HCT116 (cell line): Measurements from ENCODE around the gene CCNK. TPM values are rescaled to one million over a fixed set of nuclear protein-coding genes. Genes with fewer than 3 reads are reported as not detected.

Experiments
- ATAC-seq: fragments of 200-7000 bp; cut with Tn5 transposase; 2 replicates; pipeline ENCODE4 v1.9.1; 2020; ENCODE audit warnings: mild to moderate bottlenecking, moderate library complexity
- BruUV-seq: library from RNA; stranded (reverse); fragments of 400-500 nt; replicated peaks from 2 replicates; lab custom pipeline; 2021; lab: Mats Ljungman, UMichigan
- CTCF ChIA-PET: fragments of 300-600 bp; sonication (Branson Sonifier 250); formaldehyde crosslinking; loops from one replicate; lab custom pipeline; 2021; ENCODE audit warnings: antibody characterized with exemption; lab: Charles Lee
- POLR2A ChIA-PET: fragments of 300-600, 350-600 bp; sonication (Branson Sonifier 250); formaldehyde crosslinking; loops from one replicate; lab custom pipeline; 2021; ENCODE audit warnings: antibody characterized with exemption; lab: Charles Lee
- RAD21 ChIA-PET, 2 experiments: fragments of 300-600 bp; sonication (Branson Sonifier 250); formaldehyde crosslinking; loops; one replicate each; lab custom pipeline; 2023; ENCODE audit warnings: low total read pairs in 2 of 2; ENCODE audit not compliant: uncharacterized antibody in 2 of 2, unreplicated experiment in 2 of 2, low non-redundant PET in 1 of 2; lab: Charles Lee
- DNase-seq: peaks from one replicate; pipeline ENCODE4 v3.0.0-alpha.2; 2010; ENCODE audit warnings: low read depth, low spot score
- H2AFZ ChIP-seq: fragments of 200-600 bp; shearing (Covaris generic), sonication (generic); 2 replicates; pipeline ENCODE4 v1.6.1; 2017; ENCODE audit warnings: low read depth, mixed run types, mixed read lengths, antibody characterized with exemption, low read length; ENCODE audit not compliant: poor library complexity, severe bottlenecking
- H3K27ac ChIP-seq: 2 replicates; pipeline ENCODE4 v1.5.1; 2012; ENCODE audit warnings: low read depth, low read length
- H3K27me3 ChIP-seq: fragments of 200-600 bp; sonication (generic); 2 replicates; pipeline ENCODE4 v1.6.1; 2016; ENCODE audit warnings: mixed run types, low read length, mixed read lengths; ENCODE audit not compliant: insufficient read depth
- H3K36me3 ChIP-seq, 2 experiments: fragments of 200-500 bp in 1 of 2; fragments of 200-600 bp in 1 of 2; sonication (Bioruptor generic) in 1 of 2; sonication (generic) in 1 of 2; 2 replicates each; pipeline versions ENCODE4 v1.5.1 to v1.6.1; 2014 to 2016; ENCODE audit warnings: low read length in 2 of 2, inconsistent platforms in 1 of 2, mixed read lengths in 1 of 2, mixed run types in 1 of 2; ENCODE audit not compliant: insufficient read depth in 2 of 2, control insufficient read depth in 1 of 2
- H3K4me1 ChIP-seq, 2 experiments: fragments of 200-600 bp in 1 of 2; sonication (generic) in 1 of 2; 2 replicates each; pipeline versions ENCODE4 v1.5.1 to v1.6.1; 2012 to 2017; ENCODE audit warnings: low read length in 2 of 2, inconsistent platforms in 1 of 2, mild to moderate bottlenecking in 1 of 2, mixed read lengths in 1 of 2, mixed run types in 1 of 2, moderate library complexity in 1 of 2; ENCODE audit not compliant: insufficient read depth in 2 of 2, control insufficient read depth in 1 of 2
- H3K4me2 ChIP-seq: fragments of 200-600 bp; sonication (generic); 2 replicates; pipeline ENCODE4 v1.6.1; 2017; ENCODE audit warnings: mixed run types, low read length, mixed read lengths
- H3K4me3 ChIP-seq, 2 experiments: fragments of 200-600 bp in 1 of 2; sonication (generic) in 1 of 2; replicated peaks in 1 of 2; 2 replicates each; pipeline ENCODE4 v1.5.1; 2011 to 2016; ENCODE audit warnings: low read length in 2 of 2, control low read depth in 1 of 2, low read depth in 1 of 2, mild to moderate bottlenecking in 1 of 2, mixed read lengths in 1 of 2, mixed run types in 1 of 2
- H3K79me2 ChIP-seq: fragments of 200-600 bp; sonication (generic); 2 replicates; pipeline ENCODE4 v1.6.1; 2017; ENCODE audit warnings: mild to moderate bottlenecking, mixed run types, low read length, moderate library complexity, mixed read lengths; ENCODE audit not compliant: insufficient read depth
- H3K9ac ChIP-seq: fragments of 200-600 bp; sonication (generic); 2 replicates; pipeline ENCODE4 v1.6.1; 2016; ENCODE audit warnings: low read length, mixed read lengths
- H3K9me2 ChIP-seq: fragments of 200-600 bp; sonication (generic), shearing (Covaris generic); 2 replicates; pipeline ENCODE4 v1.6.1; 2017; ENCODE audit warnings: mixed run types, mild to moderate bottlenecking, moderate library complexity; ENCODE audit not compliant: insufficient read depth
- H3K9me3 ChIP-seq, 2 experiments: fragments of 200-500 bp in 1 of 2; fragments of 200-600 bp in 1 of 2; sonication (Bioruptor generic) in 1 of 2; sonication (generic) in 1 of 2; 2 replicates each; pipeline ENCODE4 v1.6.1; 2014 to 2017; ENCODE audit warnings: low read length in 2 of 2, mixed read lengths in 2 of 2, inconsistent platforms in 1 of 2, low read depth in 1 of 2, mild to moderate bottlenecking in 1 of 2, mixed run types in 1 of 2, moderate library complexity in 1 of 2; ENCODE audit not compliant: control insufficient read depth in 1 of 2, insufficient read depth in 1 of 2
- H4K20me1 ChIP-seq: fragments of 200-600 bp; sonication (generic), shearing (Covaris generic); 2 replicates; pipeline ENCODE4 v1.6.1; 2017; ENCODE audit warnings: mixed run types, mild to moderate bottlenecking, moderate library complexity; ENCODE audit not compliant: insufficient read depth
- CBX3 ChIP-seq: IDR thresholded peaks from 2 replicates; pipeline ENCODE4 v1.6.1; 2012; ENCODE audit warnings: low read depth
- ELF1 ChIP-seq: IDR thresholded peaks from 2 replicates; pipeline ENCODE4 v1.6.1; 2012; ENCODE audit warnings: low read depth, borderline replicate concordance
- EZH2 ChIP-seq: fragments of 200-600 bp; sonication (generic); IDR thresholded peaks from 2 replicates; pipeline ENCODE4 v1.6.1; 2017; ENCODE audit warnings: antibody characterized with exemption, mixed run types
- EZH2phosphoT487 ChIP-seq: fragments of 200-600 bp; IDR thresholded peaks from 2 replicates; pipeline ENCODE4 v1.6.1; 2018; ENCODE audit warnings: antibody characterized with exemption, borderline replicate concordance
- JUND ChIP-seq: IDR thresholded peaks from 2 replicates; pipeline ENCODE4 v1.6.1; 2012
- POLR2A ChIP-seq: IDR thresholded peaks from 2 replicates; pipeline ENCODE4 v1.7.0; 2011; ENCODE audit warnings: borderline replicate concordance; ENCODE audit not compliant: insufficient read depth, insufficient read length; ENCODE audit errors: extremely low read depth
- RAD21 ChIP-seq: IDR thresholded peaks from 2 replicates; pipeline ENCODE4 v1.6.1; 2012; ENCODE audit warnings: low read depth, mild to moderate bottlenecking
- REST ChIP-seq: IDR thresholded peaks from 2 replicates; pipeline ENCODE4 v1.6.1; 2012; ENCODE audit warnings: low read depth
- SIN3A ChIP-seq: IDR thresholded peaks from 2 replicates; pipeline ENCODE4 v1.6.1; 2012; ENCODE audit warnings: low read depth
- SRF ChIP-seq: IDR thresholded peaks from 2 replicates; pipeline ENCODE4 v1.6.1; 2012; ENCODE audit warnings: low read depth
- YY1 ChIP-seq: IDR thresholded peaks from 2 replicates; pipeline ENCODE4 v1.6.1; 2011; ENCODE audit warnings: low read length, low read depth, moderate library complexity, mild to moderate bottlenecking; ENCODE audit not compliant: insufficient replicate concordance; ENCODE audit errors: extremely low read depth
- ZFX ChIP-seq: fragments of 450-650 bp; IDR thresholded peaks from 2 replicates; pipeline ENCODE4 v1.6.1; 2017
- intact Hi-C: fragments of 100-400 bp; cut with micrococcal nuclease; formaldehyde crosslinking; loops from 2 replicates; pipeline ENCODE4 v1.10.0; 2022
- total RNA-seq: library from RNA; stranded (reverse); gene quantifications from one replicate; pipeline ENCODE4 v1.2.1, GENCODE V29; 2021; ENCODE audit not compliant: unreplicated experiment
- TF ChIP-seq, protein P1 (sequence below): IDR thresholded peaks from 2 replicates; pipeline ENCODE4 v1.6.1; 2011; ENCODE audit warnings: mild to moderate bottlenecking, low read length, moderate library complexity; ENCODE audit not compliant: insufficient replicate concordance; ENCODE audit errors: extremely low read depth

The CCNK gene
- total RNA-seq, 1 experiment from 2014 or later = 68.2 TPM

- Histone ChIP-seq H3K9ac (no peak overlapping the region), H3K4me2 (no peak overlapping the region), H4K20me1 (no peaks in the 10 kb centered on the region), H3K36me3 (no peaks in the 10 kb centered on the region), H3K4me1 (peaks cover 4 to 7% of the 10 kb centered on the region in 2 experiments), H3K79me2 (peaks cover 8% of the 10 kb centered on the region; the same call in 1 of the 2 replicates), H2AFZ (no peak overlapping the region), H3K4me3 (no peak overlapping the region), H3K27ac (no peak overlapping the region), H3K9me2 (no peaks in the 10 kb centered on the region), H3K27me3 (no peaks in the 10 kb centered on the region), H3K9me3 (no peaks in the 10 kb centered on the region)
- no peak for DNase-seq
- intact Hi-C loops = no loop called here
- TF ChIP-seq RAD21 (no peak), ELF1 (no peak), CBX3 (no peak), POLR2A (no peak), SRF (no peak)
- TF ChIP-seq, protein P1, sequence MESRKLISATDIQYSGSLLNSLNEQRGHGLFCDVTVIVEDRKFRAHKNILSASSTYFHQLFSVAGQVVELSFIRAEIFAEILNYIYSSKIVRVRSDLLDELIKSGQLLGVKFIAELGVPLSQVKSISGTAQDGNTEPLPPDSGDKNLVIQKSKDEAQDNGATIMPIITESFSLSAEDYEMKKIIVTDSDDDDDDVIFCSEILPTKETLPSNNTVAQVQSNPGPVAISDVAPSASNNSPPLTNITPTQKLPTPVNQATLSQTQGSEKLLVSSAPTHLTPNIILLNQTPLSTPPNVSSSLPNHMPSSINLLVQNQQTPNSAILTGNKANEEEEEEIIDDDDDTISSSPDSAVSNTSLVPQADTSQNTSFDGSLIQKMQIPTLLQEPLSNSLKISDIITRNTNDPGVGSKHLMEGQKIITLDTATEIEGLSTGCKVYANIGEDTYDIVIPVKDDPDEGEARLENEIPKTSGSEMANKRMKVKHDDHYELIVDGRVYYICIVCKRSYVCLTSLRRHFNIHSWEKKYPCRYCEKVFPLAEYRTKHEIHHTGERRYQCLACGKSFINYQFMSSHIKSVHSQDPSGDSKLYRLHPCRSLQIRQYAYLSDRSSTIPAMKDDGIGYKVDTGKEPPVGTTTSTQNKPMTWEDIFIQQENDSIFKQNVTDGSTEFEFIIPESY = no peak
- no peak for ATAC-seq
- CTCF ChIA-PET = no interaction called here
- POLR2A ChIA-PET = no interaction called here
- no TSS peak for BruUV-seq
- RAD21 ChIA-PET = no interaction called here
Observed at GRCh38 chr14:99532310-99532709, 51.1 kb downstream of the CCNK start.

- Histone ChIP-seq H4K20me1 (no peaks in the 10 kb centered on the region), H3K27me3 (no peaks in the 10 kb centered on the region), H3K27ac (no peak overlapping the region), H3K4me3 (no peak overlapping the region), H3K4me2 (no peak overlapping the region), H3K9me2 (no peaks in the 10 kb centered on the region), H3K9ac (no peak overlapping the region), H3K79me2 (peaks cover 23% of the 10 kb centered on the region; the same call in 1 of the 2 replicates), H3K36me3 (no peaks in the 10 kb centered on the region), H3K4me1 (peaks cover 18 to 24% of the 10 kb centered on the region in 2 experiments), H2AFZ (no peak overlapping the region), H3K9me3 (no peaks in the 10 kb centered on the region)
- POLR2A ChIA-PET = no interaction called here
- CTCF ChIA-PET = interaction anchor here (1.7 kb wide), 1 partner anchor 94 kb away, joined by 4 read pairs; no protein-coding TSS in a partner anchor
- DNase-seq (no peak), ATAC-seq (no peak)
- RAD21 ChIA-PET = no interaction called here
- BruUV-seq = no TSS peak
- intact Hi-C loops = no loop called here
- no peak for TF ChIP-seq REST
- TF ChIP-seq JUND = no peak
- TF ChIP-seq EZH2phosphoT487 = no peak
- TF ChIP-seq POLR2A = no peak
- no peak for TF ChIP-seq YY1
- TF ChIP-seq EZH2 = no peak
- TF ChIP-seq ELF1 = no peak
- TF ChIP-seq, protein P1 = no peak
- TF ChIP-seq ZFX = no peak
- no peak for TF ChIP-seq SIN3A
Observed at GRCh38 chr14:99534333-99534732, 53.1 kb downstream of the CCNK start.
